K562 (cell line): ENCODE results near the gene LOXL3. TPM values are rescaled to one million over a fixed set of nuclear protein-coding genes. Genes with fewer than 3 reads are reported as not detected.

Source experiments
- ARID1B ChIP-seq: fragments of 450-650 bp; IDR thresholded peaks from 2 replicates; pipeline ENCODE4 v1.6.1; 2016; ENCODE audit warnings: antibody characterized with exemption, mild to moderate bottlenecking, inconsistent platforms
- RB1 ChIP-seq: fragments of 450-650 bp; IDR thresholded peaks from 2 replicates; pipeline ENCODE4 v1.6.1; 2017; ENCODE audit warnings: low read depth, mild to moderate bottlenecking
- ZKSCAN8 ChIP-seq: fragments of 200-800 bp; sonication (Bioruptor generic); IDR thresholded peaks from 2 replicates; pipeline ENCODE4 v1.6.1; 2016; ENCODE audit warnings: missing genetic modification characterization, missing compliant biosample characterization
- ZNF740 ChIP-seq, 3 experiments: fragments of 200-800 bp in 1 of 3; sonication (Bioruptor generic) in 1 of 3; sonication (generic) in 1 of 3; formaldehyde crosslinking in 1 of 3; IDR thresholded peaks; 2 replicates each; pipeline versions ENCODE4 v1.6.1 to v1.8.0; 2016 to 2022; ENCODE audit warnings: mild to moderate bottlenecking in 2 of 3, missing compliant biosample characterization in 2 of 3, missing genetic modification characterization in 2 of 3, missing genetic modification reagents in 1 of 3
- polyA plus RNA-seq, 8 experiments: library from polyadenylated mRNA; depleted of rRNA in 4 of 8; stranded (reverse) in 5 of 8; unstranded in 3 of 8; fragments of >200 nt; fragmentation: Nextera tagmentation in 2 of 8; fragmentation: Illumina TruSeq in 1 of 8; extraction: Ambion mirVana in 2 of 8; extraction: Trizol in 1 of 8; gene quantifications; 2 replicates each; pipeline versions ENCODE4 v1.2.1 to v1.2.3, GENCODE V29; 2011 to 2014; ENCODE audit warnings: inconsistent platforms in 1 of 8, missing spikeins in 1 of 8
- total RNA-seq, 7 experiments: library from RNA; depleted of rRNA in 6 of 7; stranded (reverse); fragments of >200 nt in 6 of 7; fragmentation: Illumina TruSeq in 2 of 7; extraction: Trizol in 2 of 7; gene quantifications; 2 replicates each; pipeline versions ENCODE4 v1.2.1 to v1.2.3, GENCODE V29; 2011 to 2021; ENCODE audit warnings: low replicate concordance in 1 of 7
- TF ChIP-seq, protein P1 (sequence below), 2 experiments: fragments of 450-650 bp; formaldehyde crosslinking in 1 of 2; IDR thresholded peaks; 2 replicates each; pipeline versions ENCODE4 v1.4.0 to v1.6.1; 2014 to 2020; ENCODE audit warnings: mild to moderate bottlenecking in 2 of 2, borderline replicate concordance in 1 of 2, low read depth in 1 of 2

Gene LOXL3
- total and polyA plus RNA-seq, 9 of the 15 experiments (the other 6 are each of a cell fraction or from before 2014, with no cell fraction given): 0.22 to 0.99 (median 0.31) TPM

GRCh38 chr2:74503506-74504475 is 50.0 kb downstream of the LOXL3 start (continued):
- TF ChIP-seq, protein P1, sequence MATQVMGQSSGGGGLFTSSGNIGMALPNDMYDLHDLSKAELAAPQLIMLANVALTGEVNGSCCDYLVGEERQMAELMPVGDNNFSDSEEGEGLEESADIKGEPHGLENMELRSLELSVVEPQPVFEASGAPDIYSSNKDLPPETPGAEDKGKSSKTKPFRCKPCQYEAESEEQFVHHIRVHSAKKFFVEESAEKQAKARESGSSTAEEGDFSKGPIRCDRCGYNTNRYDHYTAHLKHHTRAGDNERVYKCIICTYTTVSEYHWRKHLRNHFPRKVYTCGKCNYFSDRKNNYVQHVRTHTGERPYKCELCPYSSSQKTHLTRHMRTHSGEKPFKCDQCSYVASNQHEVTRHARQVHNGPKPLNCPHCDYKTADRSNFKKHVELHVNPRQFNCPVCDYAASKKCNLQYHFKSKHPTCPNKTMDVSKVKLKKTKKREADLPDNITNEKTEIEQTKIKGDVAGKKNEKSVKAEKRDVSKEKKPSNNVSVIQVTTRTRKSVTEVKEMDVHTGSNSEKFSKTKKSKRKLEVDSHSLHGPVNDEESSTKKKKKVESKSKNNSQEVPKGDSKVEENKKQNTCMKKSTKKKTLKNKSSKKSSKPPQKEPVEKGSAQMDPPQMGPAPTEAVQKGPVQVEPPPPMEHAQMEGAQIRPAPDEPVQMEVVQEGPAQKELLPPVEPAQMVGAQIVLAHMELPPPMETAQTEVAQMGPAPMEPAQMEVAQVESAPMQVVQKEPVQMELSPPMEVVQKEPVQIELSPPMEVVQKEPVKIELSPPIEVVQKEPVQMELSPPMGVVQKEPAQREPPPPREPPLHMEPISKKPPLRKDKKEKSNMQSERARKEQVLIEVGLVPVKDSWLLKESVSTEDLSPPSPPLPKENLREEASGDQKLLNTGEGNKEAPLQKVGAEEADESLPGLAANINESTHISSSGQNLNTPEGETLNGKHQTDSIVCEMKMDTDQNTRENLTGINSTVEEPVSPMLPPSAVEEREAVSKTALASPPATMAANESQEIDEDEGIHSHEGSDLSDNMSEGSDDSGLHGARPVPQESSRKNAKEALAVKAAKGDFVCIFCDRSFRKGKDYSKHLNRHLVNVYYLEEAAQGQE (IDR thresholded peaks at IDR 0.05; ENCODE audit: borderline replicate concordance): peak; percentile 42; the same call in 1 of the 2 replicates
- TF ChIP-seq, protein P1 (CRISPR knock-in tag; IDR thresholded peaks at IDR 0.05; ENCODE audit: low read depth): peak; percentile 3; the same call in 1 of the 2 replicates
- TF ChIP-seq RB1 (peak; percentile 17; the same call in 1 of the 2 replicates), ZKSCAN8 (CRISPR knock-in tag) (no peak), ARID1B (0 out of 2 replicates have a peak, but pooled peaks have one; percentile 5), ZNF740 (CRISPR knock-in tag; IDR thresholded peaks at IDR 0.05) (0 out of 2 replicates have a peak, but pooled peaks have one; percentile 22), ZNF740 (tag; IDR thresholded peaks at IDR 0.05) (no peak)
